ENCODE results near the gene GRAP2.
A peak's percentile ranks its signal among the peaks of the same experiment; 100 is the strongest.
"Not testable (repeated sequence)": the region's sequence is repeated elsewhere in the genome, so short reads cannot be mapped to it uniquely, and the experiment has no call there.

Gene GRAP2

DNA sequence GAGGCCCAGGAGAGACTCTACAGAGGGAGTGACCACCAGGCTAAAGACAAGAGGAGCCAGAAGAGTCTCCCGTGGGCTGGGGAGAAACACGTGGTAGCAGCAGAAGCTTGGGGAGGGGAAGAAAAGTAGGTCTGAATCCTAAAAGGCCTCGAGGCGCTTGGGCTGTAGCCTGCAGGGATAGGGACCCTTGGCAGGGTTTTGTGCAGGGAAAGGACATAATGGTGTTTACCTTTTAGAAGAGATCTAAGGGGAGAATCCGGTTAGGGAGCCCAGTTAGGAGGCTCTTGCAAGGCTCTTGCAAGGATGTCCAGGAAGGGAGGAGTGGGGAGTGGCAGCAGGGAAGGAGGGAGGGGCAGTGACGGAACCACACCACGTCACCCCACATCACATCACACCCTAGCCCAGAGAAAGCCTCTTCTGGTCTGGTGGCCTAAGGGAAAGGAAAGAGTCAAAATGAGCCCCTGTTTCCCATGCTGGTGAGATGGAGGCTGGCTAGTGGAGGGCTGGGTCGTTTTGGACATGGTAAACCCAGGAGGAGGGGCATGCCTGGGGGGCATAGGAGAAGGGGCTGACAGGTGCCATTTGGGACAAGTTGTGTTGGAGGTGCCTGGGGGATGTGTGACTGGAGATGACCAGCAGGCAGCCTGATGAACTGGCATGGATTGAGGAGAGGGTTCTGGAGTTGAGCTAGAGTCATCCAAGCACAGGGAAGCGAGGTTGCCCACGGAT lies 87.7 kb downstream of the GRAP2 start:
- no peak for DNase-seq (ENCODE audit: low read depth, low spot score)
- Histone ChIP-seq H3K4me3 (ENCODE audit: insufficient read length, low read depth) (no peak overlapping the region), H3K9ac (ENCODE audit: insufficient read length, low read depth) (no peak overlapping the region), H3K27me3 (ENCODE audit: insufficient read depth, insufficient read length) (peaks cover 64% of the 10 kb centered on the region), H3K36me3 (ENCODE audit: insufficient read depth, insufficient read length, low read length) (no peaks in the 10 kb centered on the region), H3K4me1 (ENCODE audit: insufficient read depth, insufficient read length) (peaks cover 5% of the 10 kb centered on the region), H3K9me3 (ENCODE audit: insufficient read depth, low read length) (no peaks in the 10 kb centered on the region)
- TF ChIP-seq ZNF274 (IDR thresholded peaks at IDR 0.05; ENCODE audit: low read depth, low read length) (no peak), SUZ12 (IDR thresholded peaks at IDR 0.05; ENCODE audit: extremely low read depth, insufficient read depth, insufficient read length) (no peak), YY1 (IDR thresholded peaks at IDR 0.05; ENCODE audit: insufficient read depth, insufficient read length) (no peak)

DNA sequence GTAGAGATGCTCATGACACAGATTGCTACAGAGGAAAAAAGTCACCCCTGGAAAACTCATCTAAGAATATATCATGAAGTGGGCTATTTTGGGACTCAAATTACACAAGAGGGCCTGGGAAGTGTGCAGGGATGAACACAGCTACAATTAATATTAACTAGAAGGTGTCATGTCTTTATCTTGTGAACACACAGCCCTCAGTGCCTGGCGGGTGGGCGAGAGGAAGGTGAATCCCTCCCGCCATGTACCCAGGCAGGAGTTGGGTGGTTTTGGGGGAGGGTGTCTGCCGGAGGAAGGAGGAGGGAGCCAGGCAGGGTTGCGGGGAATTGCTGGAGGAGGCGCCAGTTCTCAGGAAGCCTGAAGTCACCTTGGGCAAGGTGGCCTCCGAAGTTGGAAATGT lies 88.7 kb downstream of the GRAP2 start:
- TF ChIP-seq SUZ12 (IDR thresholded peaks at IDR 0.05; ENCODE audit: extremely low read depth, insufficient read depth, insufficient read length) = no peak
- TF ChIP-seq YY1 (IDR thresholded peaks at IDR 0.05; ENCODE audit: insufficient read depth, insufficient read length) = no peak
- no peak for TF ChIP-seq ZNF274 (IDR thresholded peaks at IDR 0.05; ENCODE audit: low read depth, low read length)
- no peak for DNase-seq (ENCODE audit: low read depth, low spot score)
- no peak overlapping the region for H3K9ac ChIP-seq (ENCODE audit: insufficient read length, low read depth)
- H3K9me3 ChIP-seq (ENCODE audit: insufficient read depth, low read length) = no peaks in the 10 kb centered on the region
- peaks cover 74% of the 10 kb centered on the region for H3K27me3 ChIP-seq (ENCODE audit: insufficient read depth, insufficient read length)
- H3K4me3 ChIP-seq (ENCODE audit: insufficient read length, low read depth) = no peak overlapping the region
- H3K36me3 ChIP-seq (ENCODE audit: insufficient read depth, insufficient read length, low read length) = no peaks in the 10 kb centered on the region
- H3K4me1 ChIP-seq (ENCODE audit: insufficient read depth, insufficient read length) = peaks cover 5% of the 10 kb centered on the region

DNA sequence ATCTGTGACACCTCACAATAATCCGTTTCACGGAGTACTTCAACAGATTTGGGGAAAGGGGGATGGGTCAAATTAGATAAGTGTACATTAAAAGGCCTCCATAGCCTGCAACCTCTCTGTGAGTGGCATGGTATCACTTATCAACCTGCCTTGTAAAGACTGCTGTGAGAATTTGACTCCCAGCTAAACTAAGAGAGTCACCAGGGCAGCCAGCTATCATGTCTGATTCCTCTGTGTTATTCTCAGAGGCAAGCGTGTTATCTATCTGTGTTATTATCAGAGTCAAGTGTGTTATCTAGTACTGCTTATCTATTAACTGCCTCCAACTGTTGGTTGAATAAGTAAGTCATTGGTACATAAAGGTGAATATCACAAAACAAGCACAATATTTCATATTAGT lies 89.8 kb downstream of the GRAP2 start:
- Histone ChIP-seq H3K4me3 (ENCODE audit: insufficient read length, low read depth) (no peak overlapping the region), H3K9ac (ENCODE audit: insufficient read length, low read depth) (no peak overlapping the region), H3K9me3 (ENCODE audit: insufficient read depth, low read length) (no peaks in the 10 kb centered on the region), H3K27me3 (ENCODE audit: insufficient read depth, insufficient read length) (peaks cover 74% of the 10 kb centered on the region), H3K4me1 (ENCODE audit: insufficient read depth, insufficient read length) (peaks cover 9% of the 10 kb centered on the region), H3K36me3 (ENCODE audit: insufficient read depth, insufficient read length, low read length) (no peaks in the 10 kb centered on the region)
- no peak for TF ChIP-seq YY1 (IDR thresholded peaks at IDR 0.05; ENCODE audit: insufficient read depth, insufficient read length)
- TF ChIP-seq SUZ12 (IDR thresholded peaks at IDR 0.05; ENCODE audit: extremely low read depth, insufficient read depth, insufficient read length) = no peak
- no peak for TF ChIP-seq ZNF274 (IDR thresholded peaks at IDR 0.05; ENCODE audit: low read depth, low read length)
- no peak for DNase-seq (ENCODE audit: low read depth, low spot score)

DNA sequence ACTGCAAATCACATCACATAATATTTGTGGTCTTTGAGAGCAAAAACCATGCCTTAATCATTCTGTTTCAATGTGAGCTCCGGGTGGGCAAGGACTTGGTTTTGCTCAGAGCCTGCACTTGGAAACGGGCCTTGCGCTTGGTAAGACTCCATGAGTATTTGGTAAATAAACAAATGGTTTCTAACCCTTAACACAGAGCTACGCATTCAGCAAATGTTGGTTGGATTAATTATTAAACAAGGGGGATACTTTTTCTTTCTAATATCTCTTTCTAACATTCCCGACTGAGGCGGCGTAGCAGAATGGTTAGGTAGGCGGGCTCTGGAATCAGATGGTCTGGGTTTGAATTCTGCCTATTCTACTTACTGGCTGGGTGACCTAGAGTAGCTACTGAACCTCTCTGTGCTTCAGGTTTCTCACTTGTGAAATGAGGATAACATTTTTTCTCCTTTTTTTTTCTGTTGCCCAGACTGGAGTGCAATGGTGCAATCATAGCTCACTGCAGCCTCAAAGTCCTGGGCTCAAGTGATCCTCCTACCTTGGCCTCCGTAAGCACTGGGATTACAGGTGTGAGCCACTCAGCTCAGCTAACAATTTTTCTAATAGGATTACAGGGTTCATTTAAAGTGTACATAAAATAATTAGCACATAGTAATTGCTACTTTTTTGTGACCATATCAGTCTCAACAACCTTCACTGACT lies 90.4 kb downstream of the GRAP2 start:
- Histone ChIP-seq H3K36me3 (ENCODE audit: insufficient read depth, insufficient read length, low read length) (no peaks in the 10 kb centered on the region), H3K9ac (ENCODE audit: insufficient read length, low read depth) (no peak overlapping the region), H3K27me3 (ENCODE audit: insufficient read depth, insufficient read length) (peaks cover 75% of the 10 kb centered on the region), H3K4me1 (ENCODE audit: insufficient read depth, insufficient read length) (peaks cover 9% of the 10 kb centered on the region), H3K4me3 (ENCODE audit: insufficient read length, low read depth) (no peak overlapping the region), H3K9me3 (ENCODE audit: insufficient read depth, low read length) (no peaks in the 10 kb centered on the region)
- TF ChIP-seq YY1 (IDR thresholded peaks at IDR 0.05; ENCODE audit: insufficient read depth, insufficient read length) (no peak), ZNF274 (IDR thresholded peaks at IDR 0.05; ENCODE audit: low read depth, low read length) (no peak), SUZ12 (IDR thresholded peaks at IDR 0.05; ENCODE audit: extremely low read depth, insufficient read depth, insufficient read length) (no peak)
- DNase-seq (ENCODE audit: low read depth, low spot score) = no peak

DNA sequence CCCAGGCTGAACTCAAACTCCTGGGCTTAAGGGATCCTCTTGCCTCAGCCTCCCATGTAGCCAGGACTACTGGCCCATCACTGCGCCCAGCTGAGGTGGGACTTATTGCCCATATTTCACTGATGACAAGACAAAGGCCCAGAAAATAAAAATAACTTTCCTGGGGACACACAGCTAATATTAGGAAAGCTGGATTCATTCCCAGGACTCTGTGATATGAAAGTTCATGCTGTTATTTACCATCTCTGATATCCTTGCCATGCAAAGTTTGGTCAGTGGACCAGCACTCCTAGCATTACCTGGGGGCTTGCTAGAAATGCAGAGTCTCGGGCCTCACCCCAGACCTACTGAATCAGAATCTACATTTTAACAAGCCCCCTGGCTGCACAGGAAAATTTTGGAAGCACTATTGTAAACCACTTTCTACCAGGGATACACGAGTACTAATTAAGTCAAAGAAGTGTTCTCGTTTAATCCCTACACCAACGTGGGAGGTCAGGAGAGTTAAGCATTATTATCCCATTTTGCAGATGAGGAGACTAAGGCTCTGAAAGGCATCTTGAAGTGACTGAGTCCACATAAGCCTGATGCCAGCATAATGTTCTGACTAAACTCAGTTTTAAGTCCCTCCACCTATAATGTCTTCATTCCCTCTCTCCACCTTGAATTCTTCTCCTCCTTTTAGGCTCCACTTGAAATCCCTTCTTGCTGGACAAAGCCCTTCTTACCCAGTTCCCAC lies 91.4 kb downstream of the GRAP2 start:
- Histone ChIP-seq H3K4me3 (ENCODE audit: insufficient read length, low read depth) (no peak overlapping the region), H3K27me3 (ENCODE audit: insufficient read depth, insufficient read length) (peaks cover 74% of the 10 kb centered on the region), H3K9me3 (ENCODE audit: insufficient read depth, low read length) (no peaks in the 10 kb centered on the region), H3K36me3 (ENCODE audit: insufficient read depth, insufficient read length, low read length) (no peaks in the 10 kb centered on the region), H3K4me1 (ENCODE audit: insufficient read depth, insufficient read length) (peaks cover 9% of the 10 kb centered on the region), H3K9ac (ENCODE audit: insufficient read length, low read depth) (no peak overlapping the region)
- no peak for DNase-seq (ENCODE audit: low read depth, low spot score)
- TF ChIP-seq SUZ12 (IDR thresholded peaks at IDR 0.05; ENCODE audit: extremely low read depth, insufficient read depth, insufficient read length) = no peak
- no peak for TF ChIP-seq ZNF274 (IDR thresholded peaks at IDR 0.05; ENCODE audit: low read depth, low read length)
- no peak for TF ChIP-seq YY1 (IDR thresholded peaks at IDR 0.05; ENCODE audit: insufficient read depth, insufficient read length)

DNA sequence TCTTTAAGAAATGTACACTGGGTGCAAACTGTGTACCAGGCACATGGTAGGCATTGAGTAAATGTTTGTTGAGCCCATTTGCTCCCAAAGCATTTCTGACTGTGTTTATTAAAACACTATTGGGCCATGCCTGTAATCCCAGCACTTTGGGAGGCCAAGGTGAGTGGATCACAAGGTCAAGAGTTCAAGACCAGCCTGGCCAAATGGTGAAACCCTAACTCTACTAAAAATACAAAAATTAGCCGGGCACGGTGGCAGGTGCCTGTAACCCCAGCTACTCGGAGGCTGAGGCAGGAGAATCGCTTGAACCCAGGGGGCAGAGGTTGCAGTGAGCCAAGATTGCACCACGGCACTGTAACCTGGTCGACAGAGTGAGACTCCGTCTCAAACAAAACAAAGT lies 92.0 kb downstream of the GRAP2 start:
- not testable (repeated sequence) for DNase-seq (ENCODE audit: low read depth, low spot score); H3K36me3 ChIP-seq (ENCODE audit: insufficient read depth, insufficient read length, low read length); H3K9ac ChIP-seq (ENCODE audit: insufficient read length, low read depth); H3K4me3 ChIP-seq (ENCODE audit: insufficient read length, low read depth); H3K9me3 ChIP-seq (ENCODE audit: insufficient read depth, low read length)
- H3K4me1 ChIP-seq (ENCODE audit: insufficient read depth, insufficient read length) = peaks cover 14% of the 10 kb centered on the region
- peaks cover 73% of the 10 kb centered on the region for H3K27me3 ChIP-seq (ENCODE audit: insufficient read depth, insufficient read length)

DNA sequence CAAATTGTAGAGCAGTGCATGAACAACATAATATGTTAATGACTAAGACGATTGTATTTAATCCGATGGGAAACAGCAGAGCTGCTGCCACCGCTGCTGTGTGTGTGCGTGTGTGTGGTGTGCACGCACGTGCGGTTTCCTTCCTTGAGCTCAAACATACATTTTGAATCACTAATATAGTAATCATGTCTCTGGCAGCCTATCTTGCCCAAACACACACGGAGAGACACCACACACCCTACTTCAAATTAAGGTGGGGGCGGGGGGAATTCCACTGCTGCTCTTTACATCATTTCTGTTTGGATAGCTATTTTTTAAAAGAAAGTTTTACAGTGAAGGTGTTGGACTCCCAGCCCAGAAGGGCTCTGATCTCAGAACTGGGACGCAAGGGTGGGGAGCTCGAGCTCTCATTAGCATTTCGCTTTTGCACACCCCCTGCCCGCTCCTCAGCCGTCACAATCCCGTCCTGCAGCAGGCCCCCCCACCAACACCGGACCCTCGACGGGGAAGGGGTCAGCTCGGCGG lies 93.2 kb downstream of the GRAP2 start:
- no peaks in the 10 kb centered on the region for H3K36me3 ChIP-seq (ENCODE audit: insufficient read depth, insufficient read length, low read length)
- H3K4me1 ChIP-seq (ENCODE audit: insufficient read depth, insufficient read length) = peaks cover 14% of the 10 kb centered on the region
- DNase-seq (ENCODE audit: low read depth, low spot score) = no peak
- H3K9ac ChIP-seq (ENCODE audit: insufficient read length, low read depth) = peak overlapping the region; percentile 56
- H3K27me3 ChIP-seq (ENCODE audit: insufficient read depth, insufficient read length) = peaks cover 67% of the 10 kb centered on the region
- no peaks in the 10 kb centered on the region for H3K9me3 ChIP-seq (ENCODE audit: insufficient read depth, low read length)
- TF ChIP-seq ZNF274 (IDR thresholded peaks at IDR 0.05; ENCODE audit: low read depth, low read length) = no peak
- no peak for TF ChIP-seq YY1 (IDR thresholded peaks at IDR 0.05; ENCODE audit: insufficient read depth, insufficient read length)
- no peak for TF ChIP-seq SUZ12 (IDR thresholded peaks at IDR 0.05; ENCODE audit: extremely low read depth, insufficient read depth, insufficient read length)
- H3K4me3 ChIP-seq (ENCODE audit: insufficient read length, low read depth) = peak overlapping the region; percentile 15
